ENCODE data around the gene SLC4A4. TPM values are rescaled to one million over a fixed set of nuclear protein-coding genes. Genes with fewer than 3 reads are reported as not detected.

The SLC4A4 gene
- total and polyA plus RNA-seq, 2 experiments from 2014 or later = 9.6 to 14.2 TPM

GRCh38 chr4:71545168-71545567 lies 206.3 kb downstream of the SLC4A4 start:
- Histone ChIP-seq H3K27ac (no peak overlapping the region), H3K27me3 (no peaks in the 10 kb centered on the region), H2AFZ (no peak overlapping the region), H3K9me2 (replicated peaks; ENCODE audit: insufficient read depth) (no peaks in the 10 kb centered on the region), H3K36me3 (replicated peaks; ENCODE audit: insufficient read depth, low read depth) (no peaks in the 10 kb centered on the region), H3K4me3 (no peak overlapping the region), H3K4me2 (no peak overlapping the region), H3K4me1 (ENCODE audit: insufficient read depth) (peaks cover 12% of the 10 kb centered on the region), H4K20me1 (ENCODE audit: insufficient read depth, poor library complexity, severe bottlenecking) (no peaks in the 10 kb centered on the region), H3K9me3 (ENCODE audit: low read depth) (no peaks in the 10 kb centered on the region), H3K79me2 (no peaks in the 10 kb centered on the region)
- no peak for DNase-seq (ENCODE audit: low spot score)
- TF ChIP-seq EZH2 (IDR thresholded peaks at IDR 0.05; ENCODE audit: borderline replicate concordance) = no peak
- no peak for TF ChIP-seq EZH2phosphoT487 (IDR thresholded peaks at IDR 0.05; ENCODE audit: low read depth, severe bottlenecking, unreplicated experiment)
- TF ChIP-seq, protein P1, sequence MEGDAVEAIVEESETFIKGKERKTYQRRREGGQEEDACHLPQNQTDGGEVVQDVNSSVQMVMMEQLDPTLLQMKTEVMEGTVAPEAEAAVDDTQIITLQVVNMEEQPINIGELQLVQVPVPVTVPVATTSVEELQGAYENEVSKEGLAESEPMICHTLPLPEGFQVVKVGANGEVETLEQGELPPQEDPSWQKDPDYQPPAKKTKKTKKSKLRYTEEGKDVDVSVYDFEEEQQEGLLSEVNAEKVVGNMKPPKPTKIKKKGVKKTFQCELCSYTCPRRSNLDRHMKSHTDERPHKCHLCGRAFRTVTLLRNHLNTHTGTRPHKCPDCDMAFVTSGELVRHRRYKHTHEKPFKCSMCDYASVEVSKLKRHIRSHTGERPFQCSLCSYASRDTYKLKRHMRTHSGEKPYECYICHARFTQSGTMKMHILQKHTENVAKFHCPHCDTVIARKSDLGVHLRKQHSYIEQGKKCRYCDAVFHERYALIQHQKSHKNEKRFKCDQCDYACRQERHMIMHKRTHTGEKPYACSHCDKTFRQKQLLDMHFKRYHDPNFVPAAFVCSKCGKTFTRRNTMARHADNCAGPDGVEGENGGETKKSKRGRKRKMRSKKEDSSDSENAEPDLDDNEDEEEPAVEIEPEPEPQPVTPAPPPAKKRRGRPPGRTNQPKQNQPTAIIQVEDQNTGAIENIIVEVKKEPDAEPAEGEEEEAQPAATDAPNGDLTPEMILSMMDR (IDR thresholded peaks at IDR 0.05; ENCODE audit: poor library complexity) = no peak
- WGBS (ENCODE audit: low lambda C conversion rate, missing lambda C conversion rate) = 74% methylated on average over 3 of the region's 3 CpGs

DNA sequence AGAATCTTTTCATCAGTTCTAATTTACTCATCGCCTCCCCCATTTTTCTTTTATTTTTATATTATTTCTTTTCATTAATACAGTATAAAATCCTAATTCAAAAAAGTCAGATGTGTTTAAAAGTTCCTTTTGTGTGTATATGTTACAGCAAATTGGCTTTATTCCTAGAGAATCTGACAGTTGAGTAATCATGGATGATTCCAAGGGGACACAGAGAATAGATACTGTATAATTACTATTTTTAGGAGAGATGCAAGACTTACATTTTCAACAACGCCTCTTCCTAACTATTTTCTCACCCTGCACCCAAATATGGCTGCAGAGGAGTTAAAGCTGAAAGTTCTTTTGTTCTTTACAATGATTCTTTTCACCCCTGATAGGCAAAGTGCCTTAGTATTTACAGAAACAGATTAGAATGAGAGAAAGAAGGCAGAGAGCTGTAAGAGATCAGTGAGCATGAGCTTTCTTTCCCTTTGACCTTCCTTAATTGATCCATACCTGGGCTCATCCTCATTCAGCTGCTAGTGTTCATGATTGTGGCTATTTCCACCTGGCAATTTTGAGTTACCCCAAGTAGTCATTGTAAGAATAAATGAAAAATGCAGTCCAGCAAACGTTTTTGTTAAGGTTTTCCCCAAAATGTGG lies 210.8 kb downstream of the SLC4A4 start:
- Histone ChIP-seq H3K4me2 (peak overlapping the region; percentile 50), H2AFZ (no peak overlapping the region), H3K36me3 (replicated peaks; ENCODE audit: insufficient read depth, low read depth) (no peaks in the 10 kb centered on the region), H3K9me2 (replicated peaks; ENCODE audit: insufficient read depth) (no peaks in the 10 kb centered on the region), H3K4me3 (no peak overlapping the region), H3K9me3 (ENCODE audit: low read depth) (no peaks in the 10 kb centered on the region), H3K27me3 (no peaks in the 10 kb centered on the region), H3K4me1 (ENCODE audit: insufficient read depth) (peaks cover 18% of the 10 kb centered on the region), H3K27ac (peak overlapping the region; percentile 18), H4K20me1 (ENCODE audit: insufficient read depth, poor library complexity, severe bottlenecking) (no peaks in the 10 kb centered on the region), H3K79me2 (no peaks in the 10 kb centered on the region)
- TF ChIP-seq EZH2phosphoT487 (IDR thresholded peaks at IDR 0.05; ENCODE audit: low read depth, severe bottlenecking, unreplicated experiment) = no peak
- no peak for TF ChIP-seq EZH2 (IDR thresholded peaks at IDR 0.05; ENCODE audit: borderline replicate concordance)
- DNase-seq (ENCODE audit: low spot score) = no peak
- WGBS (ENCODE audit: low lambda C conversion rate, missing lambda C conversion rate) = 59% methylated on average over 3 of the region's 3 CpGs

DNA sequence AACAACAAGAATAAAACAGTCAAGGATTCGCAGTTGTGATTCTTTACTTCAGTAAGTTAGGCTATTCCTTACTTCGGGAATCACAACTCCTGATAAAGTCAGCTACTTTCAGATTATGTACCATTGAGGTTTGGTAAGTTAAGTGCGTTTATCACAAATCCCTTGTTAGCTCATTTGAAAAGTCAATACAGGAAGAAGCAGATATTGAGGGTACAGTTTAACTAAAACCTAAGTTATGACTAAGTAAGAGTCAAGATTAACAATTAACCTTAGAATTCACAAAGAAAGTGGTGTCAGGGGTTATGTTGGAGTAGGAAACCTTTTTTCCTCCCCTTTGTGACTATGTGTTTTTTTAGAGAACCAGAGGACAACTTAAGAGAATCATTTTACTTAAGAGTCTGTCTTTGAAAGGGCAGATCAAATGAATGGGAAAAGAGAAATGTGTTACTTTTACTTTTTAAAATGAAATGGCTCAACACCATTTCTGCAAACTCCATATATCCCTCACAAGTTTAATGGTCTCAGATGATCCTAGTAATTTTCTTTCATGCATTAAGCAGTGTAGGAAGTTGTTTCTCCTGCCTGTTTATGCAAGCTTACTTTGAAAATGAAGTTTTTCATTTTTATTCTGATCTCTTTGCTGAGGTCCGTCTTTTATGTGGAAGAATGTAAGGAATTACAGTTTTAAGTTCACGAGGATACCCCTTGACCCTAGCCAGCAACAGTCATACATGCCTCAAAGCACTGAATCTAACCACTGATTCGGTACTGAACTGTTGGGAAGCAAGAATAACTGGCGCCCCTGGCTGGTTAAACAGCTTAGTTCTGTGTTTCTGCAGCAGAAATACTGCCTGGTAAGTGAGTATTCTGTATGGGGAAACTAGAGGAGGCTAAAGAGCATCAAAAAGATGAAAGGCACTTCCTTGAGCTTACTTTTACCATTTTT lies 211.7 kb downstream of the SLC4A4 start:
- Histone ChIP-seq H2AFZ (no peak overlapping the region), H4K20me1 (ENCODE audit: insufficient read depth, poor library complexity, severe bottlenecking) (no peaks in the 10 kb centered on the region), H3K27ac (peak overlapping the region; percentile 18), H3K4me3 (no peak overlapping the region), H3K4me1 (ENCODE audit: insufficient read depth) (peaks cover 18% of the 10 kb centered on the region), H3K9me3 (ENCODE audit: low read depth) (no peaks in the 10 kb centered on the region), H3K36me3 (replicated peaks; ENCODE audit: insufficient read depth, low read depth) (no peaks in the 10 kb centered on the region), H3K79me2 (no peaks in the 10 kb centered on the region), H3K9me2 (replicated peaks; ENCODE audit: insufficient read depth) (no peaks in the 10 kb centered on the region), H3K4me2 (peak overlapping the region; percentile 50), H3K27me3 (no peaks in the 10 kb centered on the region)
- DNase-seq (ENCODE audit: low spot score) = peak; percentile 42
- no peak for TF ChIP-seq EZH2phosphoT487 (IDR thresholded peaks at IDR 0.05; ENCODE audit: low read depth, severe bottlenecking, unreplicated experiment)
- TF ChIP-seq, protein P1 (IDR thresholded peaks at IDR 0.05; ENCODE audit: poor library complexity) = peak; percentile 38
- 30% methylated on average over 7 of the region's 7 CpGs for WGBS (ENCODE audit: low lambda C conversion rate, missing lambda C conversion rate)

DNA sequence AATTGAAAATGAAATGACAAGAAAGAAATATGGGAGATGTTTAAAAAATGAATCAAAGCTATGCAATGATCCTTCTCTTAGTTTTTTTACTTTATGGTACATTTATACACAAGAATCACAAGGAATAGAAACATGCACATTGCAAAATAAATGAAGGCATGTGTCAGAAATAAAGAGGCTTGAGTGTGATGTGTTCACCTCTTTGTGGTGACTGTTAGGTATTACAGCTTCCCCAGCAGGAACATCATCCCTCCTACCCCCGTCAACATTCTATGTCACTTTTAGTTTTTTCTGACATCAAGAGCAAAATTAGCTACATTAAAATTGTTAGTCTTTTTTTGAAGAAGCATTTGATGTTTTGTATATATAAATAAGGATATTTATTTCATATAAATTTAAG lies 214.8 kb downstream of the SLC4A4 start:
- DNase-seq (ENCODE audit: low spot score) = peak; percentile 46
- Histone ChIP-seq H3K36me3 (replicated peaks; ENCODE audit: insufficient read depth, low read depth) (no peaks in the 10 kb centered on the region), H3K4me2 (no peak overlapping the region), H3K27me3 (no peaks in the 10 kb centered on the region), H3K79me2 (no peaks in the 10 kb centered on the region), H3K4me3 (no peak overlapping the region), H3K9me3 (ENCODE audit: low read depth) (no peaks in the 10 kb centered on the region), H2AFZ (no peak overlapping the region), H3K9me2 (replicated peaks; ENCODE audit: insufficient read depth) (no peaks in the 10 kb centered on the region), H3K4me1 (ENCODE audit: insufficient read depth) (peaks cover 18% of the 10 kb centered on the region), H4K20me1 (ENCODE audit: insufficient read depth, poor library complexity, severe bottlenecking) (no peaks in the 10 kb centered on the region), H3K27ac (no peak overlapping the region)
- no peak for TF ChIP-seq EZH2phosphoT487 (IDR thresholded peaks at IDR 0.05; ENCODE audit: low read depth, severe bottlenecking, unreplicated experiment)
- TF ChIP-seq, protein P1 (IDR thresholded peaks at IDR 0.05; ENCODE audit: poor library complexity) = peak; percentile 57
- 37% methylated on average over 1 of the region's 1 CpG for WGBS (ENCODE audit: low lambda C conversion rate, missing lambda C conversion rate)
